Myocyte (in vitro differentiated cells): ENCODE data around the gene MPST. TPM values are rescaled to one million over a fixed set of nuclear protein-coding genes. Genes with fewer than 3 reads are reported as not detected.

ENCODE experiments used
- DNase-seq: peaks from one replicate; pipeline ENCODE4 v3.0.0-alpha.2; 2012; ENCODE audit warnings: low read depth
- total RNA-seq: library from RNA; depleted of rRNA; stranded (reverse); fragments of >200 nt; gene quantifications from 2 replicates; pipeline ENCODE4 v1.2.3, GENCODE V29; 2014

The MPST gene
- total RNA-seq, 1 donor from 2014 or later = 109 TPM

- DNase-seq = peak; percentile 42
These were observed 2.4 kb downstream of the MPST start for GRCh38 chr22:37021710-37022482.

- no peak for DNase-seq
These were observed 3.2 kb downstream of the MPST start for GRCh38 chr22:37022483-37023337.

- DNase-seq = no peak
These were observed 4.3 kb downstream of the MPST start for GRCh38 chr22:37023743-37024338.

- no peak for DNase-seq
These were observed 5.0 kb downstream of the MPST start for GRCh38 chr22:37024339-37025157.

GRCh38 chr22:37025500-37026070, 6.0 kb downstream of the MPST start:
- DNase-seq = no peak

- DNase-seq = no peak
These were observed 6.8 kb downstream of the MPST start for GRCh38 chr22:37026325-37026724.

- DNase-seq = no peak
These were observed 8.0 kb downstream of the MPST start for GRCh38 chr22:37027556-37027955.

- DNase-seq = no peak
These were observed 9.4 kb downstream of the MPST start for GRCh38 chr22:37028692-37029674.

GRCh38 chr22:37030560-37031281, 11.2 kb downstream of the MPST start:
- DNase-seq = no peak

GRCh38 chr22:37032134-37032534, 12.6 kb downstream of the MPST start:
- DNase-seq = no peak

GRCh38 chr22:37032535-37033460, 13.3 kb downstream of the MPST start:
- no peak for DNase-seq

- DNase-seq = no peak
These were observed 14.3 kb downstream of the MPST start for GRCh38 chr22:37033605-37034430.

- no peak for DNase-seq
These were observed 17.3 kb downstream of the MPST start for GRCh38 chr22:37036655-37037377.

- DNase-seq = no peak
These were observed 18.1 kb downstream of the MPST start for GRCh38 chr22:37037669-37038068.

GRCh38 chr22:37039466-37039865, 19.9 kb downstream of the MPST start:
- no peak for DNase-seq

- DNase-seq = no peak
These were observed 23.8 kb downstream of the MPST start for GRCh38 chr22:37043209-37043827.
